GM19324 (cell line): ENCODE results near the gene LPCAT1.

Experiments used
- ATAC-seq: cut with Tn5 transposase; IDR thresholded peaks from one replicate; pipeline ENCODE4 v1.9.1; 2021; ENCODE audit warnings: mild to moderate bottlenecking, moderate library complexity; ENCODE audit not compliant: unreplicated experiment, low FRiP score

LPCAT1 gene

GRCh38 chr5:1446602-1447343 is 77.0 kb downstream of the LPCAT1 start:
- no peak for ATAC-seq

GRCh38 chr5:1445689-1446601 is 77.8 kb downstream of the LPCAT1 start:
- ATAC-seq, result no peak

DNA sequence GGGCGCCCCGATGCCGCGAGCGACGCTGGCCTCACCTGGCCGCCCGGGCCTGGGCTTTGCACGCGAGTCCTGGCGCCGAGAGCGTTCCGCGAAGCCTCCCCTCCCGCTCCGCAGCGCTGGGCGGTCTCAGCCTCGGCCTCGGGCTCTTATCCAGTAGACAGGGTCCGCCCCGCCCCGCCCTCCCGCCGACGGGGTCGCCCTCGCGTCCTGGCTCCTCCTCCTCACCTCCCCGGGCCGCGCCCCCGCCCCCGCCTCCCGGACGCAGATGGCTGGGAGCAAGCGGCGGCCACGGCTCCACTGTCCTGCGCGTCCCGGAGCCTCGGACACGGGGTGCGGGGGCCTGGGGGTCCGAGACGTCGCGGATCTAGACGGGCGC is 78.5 kb downstream of the LPCAT1 start, which contains the start of gene SLC6A3:
Gene SLC6A3 (minus strand): TSS at position 128 of the 376 bp plus-strand sequence. CDS start 2,243 bp downstream, outside the sequence.
- ATAC-seq, result no peak

- no peak for ATAC-seq
Observed at GRCh38 chr5:1444361-1445189, 79.2 kb downstream of the LPCAT1 start.

DNA sequence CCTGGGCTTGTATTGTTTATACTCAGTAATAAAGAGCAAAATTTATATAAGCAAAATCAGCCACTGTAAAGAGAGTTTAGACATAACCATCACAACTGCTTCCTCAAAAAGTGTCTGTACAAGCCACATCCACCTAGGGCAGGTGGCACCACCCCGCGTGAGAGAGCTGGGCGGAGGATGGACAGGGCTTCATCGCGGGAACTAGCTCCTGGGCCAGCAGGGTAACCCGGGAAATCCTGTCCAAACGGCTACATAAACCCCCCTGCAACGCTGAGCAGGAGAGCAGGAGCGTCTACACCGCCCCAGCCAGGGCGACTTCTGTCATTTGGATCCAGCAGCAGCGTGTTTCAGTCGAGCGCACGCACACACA is 79.8 kb downstream of the LPCAT1 start:
- no peak for ATAC-seq

- no peak for ATAC-seq
Observed at GRCh38 chr5:1443171-1443570, 80.6 kb downstream of the LPCAT1 start.

GRCh38 chr5:1442222-1443145 is 81.3 kb downstream of the LPCAT1 start:
- ATAC-seq, result no peak

DNA sequence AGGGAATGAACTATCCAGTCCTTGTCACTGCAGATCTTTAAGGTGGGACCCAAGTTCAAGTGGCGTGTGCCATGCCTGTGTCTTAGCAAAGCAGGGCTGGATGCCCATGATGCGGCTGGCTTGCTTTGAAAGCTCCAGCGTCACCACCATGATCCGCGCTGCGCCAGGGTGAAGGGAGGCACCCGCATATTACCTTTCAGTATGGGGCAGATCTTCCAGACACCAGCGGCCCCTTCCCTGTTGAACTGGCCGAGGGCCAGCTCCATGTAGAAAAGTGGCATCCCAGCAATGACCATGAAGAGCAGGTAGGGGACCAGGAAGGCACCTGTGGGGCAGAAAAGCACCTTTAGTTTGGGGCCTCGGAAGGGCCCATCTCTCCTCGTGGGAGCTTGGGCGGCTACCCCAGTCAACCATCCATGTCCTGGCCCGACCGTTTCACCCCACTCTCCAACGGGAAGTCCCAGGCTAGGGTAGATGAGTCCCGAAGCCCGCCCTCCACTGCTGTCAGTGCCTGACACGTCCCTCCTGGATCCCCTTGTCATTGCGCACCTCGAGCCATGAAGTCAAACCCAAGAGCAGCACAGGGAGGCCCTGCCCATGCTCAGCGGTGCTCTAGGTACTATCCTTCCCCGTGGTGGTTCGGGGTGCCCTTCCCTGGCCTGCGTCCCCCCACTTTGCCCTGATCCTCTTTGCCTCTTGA is 82.4 kb downstream of the LPCAT1 start:
- ATAC-seq, result no peak

GRCh38 chr5:1440098-1440493 is 83.7 kb downstream of the LPCAT1 start:
- no peak for ATAC-seq

GRCh38 chr5:1439388-1440097 is 84.2 kb downstream of the LPCAT1 start:
- ATAC-seq, result no peak

DNA sequence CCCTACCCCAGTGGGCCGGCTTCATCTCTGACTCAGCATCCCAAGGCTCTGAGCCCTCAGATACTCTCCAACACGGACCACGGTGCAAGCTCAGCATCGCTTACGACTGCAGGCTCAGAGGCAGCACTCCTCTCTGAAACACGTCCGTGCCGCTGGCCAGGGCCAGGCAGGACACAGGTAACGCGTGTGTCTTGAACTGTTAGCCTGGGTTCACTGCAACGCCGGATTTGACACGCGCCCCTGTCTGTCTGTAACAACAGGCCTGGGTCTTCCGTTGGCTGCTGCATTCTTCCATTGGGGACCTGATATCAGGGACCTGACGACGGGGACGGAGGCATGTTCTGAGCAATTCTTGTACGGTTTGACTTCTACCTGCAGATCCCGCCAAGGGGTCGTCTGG is 84.9 kb downstream of the LPCAT1 start:
- ATAC-seq, result no peak

DNA sequence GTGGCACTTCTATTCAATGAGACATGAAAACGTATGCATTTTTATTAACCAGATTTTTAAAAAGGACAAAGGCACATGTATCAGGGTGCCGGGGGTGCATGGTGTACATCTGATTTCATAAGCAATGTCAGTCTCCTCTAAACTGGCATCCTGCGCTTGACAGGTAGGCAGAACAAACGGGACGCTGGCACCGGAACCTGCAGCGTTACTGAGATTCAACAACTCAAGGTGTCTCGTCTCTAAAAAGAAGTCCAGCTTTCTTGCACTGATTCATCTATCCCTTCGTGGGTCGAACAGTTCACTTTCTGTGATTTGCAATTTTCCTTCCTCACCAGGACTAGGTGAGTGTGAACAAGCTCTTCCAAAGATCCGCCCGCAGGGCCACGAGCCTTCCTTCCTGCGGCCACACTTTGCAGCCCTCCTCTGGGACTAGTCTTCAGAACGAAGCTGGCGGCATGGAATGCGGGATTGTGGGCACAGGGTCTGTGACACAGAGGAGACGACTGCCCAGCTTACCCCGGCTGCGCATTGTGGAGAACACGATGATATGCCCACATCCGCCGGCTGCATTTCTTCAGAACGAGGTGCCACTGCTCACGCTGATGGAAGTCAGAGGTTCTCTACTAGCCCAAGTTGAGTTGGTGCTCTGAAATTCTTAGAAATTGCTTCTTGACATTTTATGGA is 85.7 kb downstream of the LPCAT1 start:
- ATAC-seq, result no peak

DNA sequence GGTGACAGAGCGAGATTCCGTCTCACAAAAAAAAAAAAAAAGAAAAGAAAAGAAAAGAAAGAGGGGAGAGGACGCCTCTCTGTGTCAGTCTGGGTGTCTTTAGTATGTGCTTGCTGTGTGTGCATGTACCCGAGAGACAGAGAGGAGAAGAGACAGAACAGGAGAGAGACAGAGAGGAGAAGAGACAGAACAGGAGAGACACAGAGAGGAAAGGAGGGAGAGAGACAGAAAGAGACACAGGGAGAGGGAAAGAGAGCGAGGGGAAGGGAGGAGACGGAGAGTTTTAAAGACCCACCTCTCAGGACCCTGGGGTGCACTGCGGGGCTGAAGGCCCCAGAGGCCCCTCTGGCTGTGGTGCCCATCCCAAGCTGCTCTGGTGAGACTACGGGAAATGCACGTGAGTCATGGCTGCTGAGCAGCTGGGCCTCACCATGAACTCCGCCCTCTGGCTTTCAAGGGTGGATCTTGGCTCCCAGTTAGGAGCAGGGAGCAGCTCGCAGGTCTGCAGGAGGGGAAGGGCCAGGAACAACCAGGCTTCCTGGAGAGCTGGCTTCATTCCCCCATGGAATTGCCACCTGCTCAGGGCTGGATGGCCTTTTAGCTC is 86.4 kb downstream of the LPCAT1 start:
- no peak for ATAC-seq

- ATAC-seq, result no peak
Observed at GRCh38 chr5:1436681-1437080, 87.1 kb downstream of the LPCAT1 start.

- no peak for ATAC-seq
Observed at GRCh38 chr5:1436036-1436435, 87.7 kb downstream of the LPCAT1 start.

DNA sequence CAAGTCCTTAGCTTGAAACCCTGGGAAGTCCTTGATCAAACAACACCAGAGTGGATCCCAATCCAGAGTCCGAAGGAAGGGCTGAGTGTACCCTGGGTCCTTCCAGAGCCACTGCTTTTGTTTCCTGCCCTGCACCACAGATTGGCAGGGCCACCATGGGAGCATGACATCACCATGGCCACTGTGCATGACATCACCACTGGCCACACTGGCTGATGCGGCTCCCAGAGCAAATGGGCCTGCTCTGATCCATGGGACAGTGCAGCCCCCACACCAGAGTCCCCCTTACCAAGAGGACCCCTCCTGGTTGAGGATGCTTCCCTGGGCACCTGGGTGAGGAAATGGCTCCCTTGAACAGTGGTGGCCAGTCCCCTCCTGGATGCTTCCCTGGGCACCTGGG is 88.4 kb downstream of the LPCAT1 start:
- ATAC-seq, result no peak

- ATAC-seq, result no peak
Observed at GRCh38 chr5:1432296-1432695, 91.5 kb downstream of the LPCAT1 start.

DNA sequence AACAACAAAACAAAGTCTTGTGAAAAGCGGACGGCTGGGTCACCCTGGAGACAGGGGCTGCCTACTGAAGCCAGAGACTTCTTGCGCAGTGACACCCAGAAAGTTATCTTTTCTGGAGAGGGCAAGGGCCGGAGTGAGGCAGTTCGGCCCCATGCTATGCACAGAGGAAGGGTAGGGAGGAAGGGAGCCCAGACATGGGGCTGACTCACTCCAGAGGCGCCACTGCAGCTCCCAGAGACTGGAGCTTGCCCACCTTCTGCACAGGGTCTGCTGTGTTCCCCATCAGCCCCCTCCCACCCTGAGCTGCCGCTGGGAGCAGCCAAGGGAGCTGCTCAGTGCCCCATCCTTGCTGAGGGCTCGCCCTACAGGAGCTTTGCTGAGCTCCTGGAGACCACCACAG is 91.9 kb downstream of the LPCAT1 start:
- no peak for ATAC-seq
